H1 (cell line): ENCODE data around the gene MLEC. TPM values are rescaled to one million over a fixed set of nuclear protein-coding genes. Genes with fewer than 3 reads are reported as not detected.

Experiments used
- CTCF ChIA-PET: fragments of 300-600 bp; sonication (Branson Sonifier 250); formaldehyde crosslinking; loops from one replicate; lab custom pipeline; 2021; ENCODE audit not compliant: partially characterized antibody; lab: Charles Lee
- POLR2A ChIA-PET: fragments of 300-600 bp; sonication (Branson Sonifier 250); formaldehyde crosslinking; loops from one replicate; lab custom pipeline; 2021; ENCODE audit warnings: inconsistent platforms; ENCODE audit not compliant: partially characterized antibody; lab: Charles Lee
- DNase-seq, 2 experiments: peaks; one replicate each; pipeline versions ENCODE4 v3.0.0 to v3.0.0-alpha.2; 2010 to 2022; ENCODE audit warnings: low spot score in 2 of 2, low read depth in 1 of 2, mixed read lengths in 1 of 2
- FAIRE-seq: peaks from 2 replicates; lab custom pipeline; 2011; peaks lifted over from hg19 to GRCh38; lab: Jason Lieb, UNC
- H2AFZ ChIP-seq: 2 replicates; pipeline ENCODE4 v1.8.1; 2012; ENCODE audit warnings: low read length, inconsistent platforms
- H2AK5ac ChIP-seq: 2 replicates; pipeline ENCODE4 v1.6.1; 2013; ENCODE audit warnings: low read depth, low read length
- H2BK120ac ChIP-seq: replicated peaks from 2 replicates; pipeline ENCODE3; 2013; ENCODE audit warnings: low read depth, low read length, inconsistent platforms
- H2BK12ac ChIP-seq: 2 replicates; pipeline ENCODE4 v1.6.1; 2013; ENCODE audit warnings: low read depth, low read length
- H2BK15ac ChIP-seq: 2 replicates; pipeline ENCODE4 v1.6.1; 2013; ENCODE audit warnings: low read length
- H2BK20ac ChIP-seq: 2 replicates; pipeline ENCODE4 v1.6.1; 2013; ENCODE audit warnings: low read length
- H2BK5ac ChIP-seq: 2 replicates; pipeline ENCODE4 v1.6.1; 2013; ENCODE audit warnings: low read depth, low read length
- H3K14ac ChIP-seq: 2 replicates; pipeline ENCODE4 v1.6.1; 2013; ENCODE audit warnings: inconsistent platforms; ENCODE audit not compliant: insufficient read length
- H3K18ac ChIP-seq: 2 replicates; pipeline ENCODE4 v1.6.1; 2013; ENCODE audit warnings: low read length; ENCODE audit errors: extremely low read depth
- H3K23ac ChIP-seq: 2 replicates; pipeline ENCODE4 v1.6.1; 2013; ENCODE audit warnings: inconsistent platforms; ENCODE audit not compliant: insufficient read length
- H3K23me2 ChIP-seq: 2 replicates; pipeline ENCODE4 v1.6.1; 2013; ENCODE audit warnings: low read depth, low read length
- H3K27ac ChIP-seq: 2 replicates; pipeline ENCODE4 v1.6.1; 2011; ENCODE audit warnings: low read depth, low read length, inconsistent platforms
- H3K27me3 ChIP-seq, 4 experiments: replicated peaks in 1 of 4; 1 replicate in 1 of 4; 2 replicates in 3 of 4; pipeline versions ENCODE4 v1.6.1 to v1.8.1; 2011 to 2013; ENCODE audit warnings: low read length in 3 of 4, mild to moderate bottlenecking in 3 of 4, inconsistent platforms in 2 of 4, mixed read lengths in 2 of 4, moderate library complexity in 1 of 4; ENCODE audit not compliant: control insufficient read depth in 3 of 4, insufficient read depth in 3 of 4; ENCODE audit errors: extremely low read depth in 1 of 4
- H3K36me3 ChIP-seq, 4 experiments: 2 replicates each; pipeline versions ENCODE4 v1.6.1 to v1.8.1; 2011 to 2013; ENCODE audit warnings: mild to moderate bottlenecking in 4 of 4, low read length in 3 of 4, moderate library complexity in 2 of 4, control low read depth in 1 of 4, inconsistent platforms in 1 of 4; ENCODE audit not compliant: insufficient read depth in 4 of 4, control insufficient read depth in 2 of 4
- H3K4ac ChIP-seq: replicated peaks from 2 replicates; pipeline ENCODE3; 2013; ENCODE audit warnings: low read length, low read depth, mixed read lengths, inconsistent platforms; ENCODE audit not compliant: insufficient read length
- H3K4me1 ChIP-seq, 4 experiments: replicated peaks in 1 of 4; 1 replicate in 1 of 4; 2 replicates in 3 of 4; pipeline versions ENCODE4 v1.6.1 to v1.8.1; 2011 to 2013; ENCODE audit warnings: low read length in 3 of 4, inconsistent platforms in 2 of 4, mixed read lengths in 1 of 4; ENCODE audit not compliant: insufficient read depth in 4 of 4, control insufficient read depth in 3 of 4
- H3K4me2 ChIP-seq, 2 experiments: 2 replicates each; pipeline versions ENCODE4 v1.6.1 to v1.8.1; 2011 to 2013; ENCODE audit warnings: low read depth in 2 of 2, low read length in 2 of 2, control low read depth in 1 of 2, inconsistent platforms in 1 of 2, mild to moderate bottlenecking in 1 of 2; ENCODE audit not compliant: insufficient read depth in 1 of 2
- H3K4me3 ChIP-seq, 4 experiments: fragments of 200-600, 300-600 bp in 1 of 4; sonication (generic), shearing (Covaris generic), sonication (Bioruptor Twin) in 1 of 4; 2 replicates each; pipeline versions ENCODE4 v1.5.1 to v1.8.1; 2011 to 2016; ENCODE audit warnings: low read length in 4 of 4, low read depth in 3 of 4, control low read depth in 2 of 4, inconsistent platforms in 2 of 4, mild to moderate bottlenecking in 2 of 4, mixed read lengths in 1 of 4, moderate library complexity in 1 of 4; ENCODE audit not compliant: insufficient read depth in 2 of 4; ENCODE audit errors: extremely low read depth in 1 of 4
- H3K56ac ChIP-seq: replicated peaks from 2 replicates; pipeline ENCODE3; 2013; ENCODE audit warnings: low read depth, mild to moderate bottlenecking, mixed read lengths, low read length, inconsistent platforms; ENCODE audit not compliant: insufficient read length
- H3K79me1 ChIP-seq: 2 replicates; pipeline ENCODE4 v1.6.1; 2013; ENCODE audit warnings: low read depth, low read length, control low read depth
- H3K79me2 ChIP-seq, 2 experiments: 2 replicates each; pipeline versions ENCODE4 v1.6.1 to v1.8.1; 2012 to 2013; ENCODE audit warnings: low read length in 2 of 2, mild to moderate bottlenecking in 2 of 2, inconsistent platforms in 1 of 2; ENCODE audit not compliant: insufficient read depth in 2 of 2, control insufficient read depth in 1 of 2
- H3K9ac ChIP-seq, 4 experiments: replicated peaks in 1 of 4; 1 replicate in 1 of 4; 2 replicates in 3 of 4; pipeline versions ENCODE4 v1.6.1 to v1.8.1; 2011 to 2013; ENCODE audit warnings: low read depth in 3 of 4, low read length in 3 of 4, control low read depth in 2 of 4, mild to moderate bottlenecking in 2 of 4, moderate library complexity in 2 of 4, inconsistent platforms in 1 of 4; ENCODE audit errors: extremely low read depth in 1 of 4
- H3K9me3 ChIP-seq, 2 experiments: 2 replicates each; pipeline versions ENCODE4 v1.6.1 to v1.8.1; 2012 to 2013; ENCODE audit warnings: mild to moderate bottlenecking in 2 of 2, moderate library complexity in 2 of 2, control low read depth in 1 of 2, inconsistent platforms in 1 of 2, low read depth in 1 of 2, low read length in 1 of 2, mixed read lengths in 1 of 2; ENCODE audit not compliant: insufficient read depth in 2 of 2
- H4K20me1 ChIP-seq, 2 experiments: replicated peaks in 1 of 2; 2 replicates each; pipeline versions ENCODE3 to v1.8.1; 2011 to 2013; ENCODE audit warnings: inconsistent platforms in 2 of 2, low read length in 2 of 2, mild to moderate bottlenecking in 1 of 2; ENCODE audit not compliant: insufficient read depth in 2 of 2, control insufficient read depth in 1 of 2
- H4K5ac ChIP-seq: 2 replicates; pipeline ENCODE4 v1.6.1; 2013; ENCODE audit warnings: low read length, low read depth, mixed read lengths, inconsistent platforms; ENCODE audit not compliant: insufficient read length
- H4K8ac ChIP-seq: 2 replicates; pipeline ENCODE4 v1.8.0; 2013; ENCODE audit warnings: mild to moderate bottlenecking, moderate library complexity, low read length, inconsistent platforms; ENCODE audit not compliant: insufficient read depth; ENCODE audit errors: extremely low read depth
- H4K91ac ChIP-seq: replicated peaks from 2 replicates; pipeline ENCODE3; 2013; ENCODE audit warnings: low read length, mixed read lengths, inconsistent platforms; ENCODE audit not compliant: insufficient read length
- CEBPB ChIP-seq: IDR thresholded peaks from 2 replicates; pipeline ENCODE4 v1.6.1; 2012; ENCODE audit warnings: low read depth, low read length
- CHD1 ChIP-seq: IDR thresholded peaks from 2 replicates; pipeline ENCODE4 v1.6.1; 2012; ENCODE audit warnings: low read depth, low read length, improper control_type of control experiment
- HDAC6 ChIP-seq: IDR thresholded peaks from one replicate; pipeline ENCODE4 v1.7.1; 2012; ENCODE audit warnings: low read depth, mild to moderate bottlenecking, inconsistent platforms, low read length, moderate library complexity
- KDM5A ChIP-seq: fragments of 200-600 bp; IDR thresholded peaks from 2 replicates; pipeline ENCODE4 v1.7.1; 2012; ENCODE audit warnings: mild to moderate bottlenecking, low read length, inconsistent platforms, mixed read lengths
- POU5F1 ChIP-seq: IDR thresholded peaks from 2 replicates; pipeline ENCODE4 v1.6.1; 2011; ENCODE audit warnings: low read depth, mild to moderate bottlenecking, low read length, moderate library complexity
- WGBS, 2 experiments: shearing (Covaris generic) in 1 of 2; methylation state at CpG; one replicate each; pipeline versions ENCODE4 v1.1.6 to v1.1.7; 2013 to 2015; ENCODE audit warnings: low lambda C conversion rate in 2 of 2, mixed read lengths in 2 of 2, inconsistent platforms in 1 of 2, low coverage in 1 of 2, missing lambda C conversion rate in 1 of 2; ENCODE audit not compliant: insufficient replicate concordance in 2 of 2, insufficient coverage in 1 of 2, insufficient read length in 1 of 2; ENCODE audit errors: extremely low coverage in 1 of 2, missing lambda C conversion rate in 1 of 2; 5-methylcytosine and 5-hydroxymethylcytosine counted together
- polyA plus RNA-seq, 7 experiments: library from polyadenylated mRNA; depleted of rRNA in 3 of 7; stranded (reverse) in 5 of 7; unstranded in 2 of 7; fragments of >200 nt in 5 of 7; fragments of 200-250 nt in 2 of 7; gene quantifications; 1 replicate in 5 of 7; 2 replicates in 1 of 7; 4 replicates in 1 of 7; pipeline versions ENCODE4 v1.2.1 to v1.2.3, GENCODE V29; 2011 to 2013; ENCODE audit warnings: missing spikeins in 2 of 7, mixed read lengths in 2 of 7
- total RNA-seq: library from RNA; stranded (reverse); fragmentation: NEBNext Ultra II Directional; extraction: Animal tissue kit (Norgen Biotek cat#: 25700); gene quantifications from 2 replicates; pipeline ENCODE4 v1.2.1, GENCODE V29; 2021
- TF ChIP-seq, protein P1 (sequence below): IDR thresholded peaks from 2 replicates; pipeline ENCODE4 v1.6.1; 2012; ENCODE audit warnings: low read length, inconsistent platforms

MLEC gene
- total and polyA plus RNA-seq, 2 of the 8 experiments (the other 6 are each of a cell fraction or from before 2014, with no cell fraction given) = 37.1 to 260 TPM

GRCh38 chr12:120678572-120678971 lies 8.4 kb upstream of the MLEC start:
- H3K4me2 ChIP-seq = no peak overlapping the region
- TF ChIP-seq CEBPB (no peak), POU5F1 (no peak), CHD1 (no peak), HDAC6 (no peak), KDM5A (no peak)
- TF ChIP-seq, protein P1, sequence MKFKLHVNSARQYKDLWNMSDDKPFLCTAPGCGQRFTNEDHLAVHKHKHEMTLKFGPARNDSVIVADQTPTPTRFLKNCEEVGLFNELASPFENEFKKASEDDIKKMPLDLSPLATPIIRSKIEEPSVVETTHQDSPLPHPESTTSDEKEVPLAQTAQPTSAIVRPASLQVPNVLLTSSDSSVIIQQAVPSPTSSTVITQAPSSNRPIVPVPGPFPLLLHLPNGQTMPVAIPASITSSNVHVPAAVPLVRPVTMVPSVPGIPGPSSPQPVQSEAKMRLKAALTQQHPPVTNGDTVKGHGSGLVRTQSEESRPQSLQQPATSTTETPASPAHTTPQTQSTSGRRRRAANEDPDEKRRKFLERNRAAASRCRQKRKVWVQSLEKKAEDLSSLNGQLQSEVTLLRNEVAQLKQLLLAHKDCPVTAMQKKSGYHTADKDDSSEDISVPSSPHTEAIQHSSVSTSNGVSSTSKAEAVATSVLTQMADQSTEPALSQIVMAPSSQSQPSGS = no peak
- no peak overlapping the region for H3K4ac ChIP-seq
- H3K36me3 ChIP-seq = no peaks in the 10 kb centered on the region
- H3K79me2 ChIP-seq = no peaks in the 10 kb centered on the region
- peaks cover 0 to 6% (median 0%) of the 10 kb centered on the region in 4 experiments; a peak in 2 of 7 replicates for H3K4me1 ChIP-seq
- no peak overlapping the region for H3K18ac ChIP-seq
- no peak overlapping the region for H2BK20ac ChIP-seq
- H3K79me1 ChIP-seq = no peaks in the 10 kb centered on the region
- no peaks in the 10 kb centered on the region for H3K9me3 ChIP-seq
- WGBS, 2 experiments = 91% methylated on average over 8 of the region's 8 CpGs; no CpG with 5 or more reads in 1 of the 2 experiments
- H3K9ac ChIP-seq = no peak overlapping the region
- no peak overlapping the region for H2BK12ac ChIP-seq
- H3K4me3 ChIP-seq = no peak overlapping the region
- no peak overlapping the region for H2BK15ac ChIP-seq
- H3K27ac ChIP-seq = no peak overlapping the region
- no peak overlapping the region for H2AFZ ChIP-seq
- no peak overlapping the region for H3K56ac ChIP-seq
- no peak overlapping the region for H2AK5ac ChIP-seq
- no peak overlapping the region for H2BK120ac ChIP-seq
- POLR2A ChIA-PET = interaction anchor here (0.6 to 1.6 kb wide), 5 partner anchors 14 to 387 kb away, joined by 3 to 4 read pairs (median 3); partner anchors contain the start of gene RNU4-2
- no peak for FAIRE-seq
- H4K8ac ChIP-seq = no peak overlapping the region
- no peak overlapping the region for H3K14ac ChIP-seq
- CTCF ChIA-PET = interaction anchor here (1.0 to 10.3 kb wide), 4 partner anchors 9 to 34 kb away, joined by 3 to 83 read pairs (median 3); no protein-coding TSS in a partner anchor
- H3K27me3 ChIP-seq = no peaks in the 10 kb centered on the region
- no peak for DNase-seq
- no peak overlapping the region for H2BK5ac ChIP-seq
- no peak overlapping the region for H4K5ac ChIP-seq
- no peak overlapping the region for H4K91ac ChIP-seq
- H3K23me2 ChIP-seq = no peaks in the 10 kb centered on the region
- H3K23ac ChIP-seq = no peak overlapping the region
- no peaks in the 10 kb centered on the region for H4K20me1 ChIP-seq
